HEK293T (cell line): ENCODE measurements around the gene NRL.

Source experiments
- BHLHE40 ChIP-seq: fragments of 450-650 bp; IDR thresholded peaks from 2 replicates; pipeline ENCODE4 v1.6.1; 2016; ENCODE audit warnings: mild to moderate bottlenecking, moderate library complexity, borderline replicate concordance
- ELF4 ChIP-seq: fragments of 450-650 bp; IDR thresholded peaks from 2 replicates; pipeline ENCODE4 v1.6.1; 2017; ENCODE audit warnings: antibody characterized with exemption
- NFRKB ChIP-seq: fragments of 450-650 bp; IDR thresholded peaks from 2 replicates; pipeline ENCODE4 v1.6.1; 2016; ENCODE audit warnings: mild to moderate bottlenecking, moderate library complexity

GRCh38 chr14:24098229-24098926 lies 16.4 kb downstream of the NRL start:
- TF ChIP-seq BHLHE40: no peak
- no peak for TF ChIP-seq NFRKB
- no peak for TF ChIP-seq ELF4
